Measurements from ENCODE around the gene ABO. TPM values are rescaled to one million over a fixed set of nuclear protein-coding genes. Genes with fewer than 3 reads are reported as not detected.
"Not testable (repeated sequence)": the region's sequence is repeated elsewhere in the genome, so short reads cannot be mapped to it uniquely, and the experiment has no call there.

The ABO gene
- total RNA-seq, 4 donors from 2014 or later = 43.7 to 283 (median 148) TPM

DNA sequence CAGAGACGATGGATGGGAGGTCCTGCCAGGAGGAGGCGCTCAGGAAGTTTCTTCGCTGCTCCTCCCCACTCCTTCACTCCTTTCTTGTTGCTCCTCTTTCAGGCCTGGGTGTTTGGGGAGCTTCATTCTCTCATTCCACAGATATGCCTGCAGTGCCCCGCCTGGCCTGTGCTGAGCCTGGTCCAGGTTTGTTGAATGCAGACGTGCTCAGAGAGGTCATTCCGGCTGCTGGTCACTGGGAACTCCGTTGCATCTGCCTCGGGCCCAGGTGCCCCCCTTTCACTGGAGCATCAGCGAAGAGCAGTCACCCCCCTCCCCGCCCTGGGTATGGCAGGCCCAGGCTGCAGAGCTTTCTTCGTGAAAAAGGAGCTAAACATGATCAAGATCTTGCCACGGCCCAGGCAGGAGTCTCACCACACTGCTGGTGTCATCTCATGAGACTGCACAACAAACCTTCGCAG, 45.5 kb upstream of the ABO start:
- Histone ChIP-seq H3K36me3 (no peaks in the 10 kb centered on the region), H3K27me3 (no peaks in the 10 kb centered on the region), H3K4me3 (no peak overlapping the region), H3K9me3 (no peaks in the 10 kb centered on the region), H3K27ac (no peak overlapping the region), H3K4me1 (no peaks in the 10 kb centered on the region)
- no peak for TF ChIP-seq CTCF (IDR thresholded peaks at IDR 0.05)
- no peak for TF ChIP-seq POLR2A (IDR thresholded peaks at IDR 0.05)
- DNase-seq = peak in 2 of 3 donors; percentile 11 to 28

DNA sequence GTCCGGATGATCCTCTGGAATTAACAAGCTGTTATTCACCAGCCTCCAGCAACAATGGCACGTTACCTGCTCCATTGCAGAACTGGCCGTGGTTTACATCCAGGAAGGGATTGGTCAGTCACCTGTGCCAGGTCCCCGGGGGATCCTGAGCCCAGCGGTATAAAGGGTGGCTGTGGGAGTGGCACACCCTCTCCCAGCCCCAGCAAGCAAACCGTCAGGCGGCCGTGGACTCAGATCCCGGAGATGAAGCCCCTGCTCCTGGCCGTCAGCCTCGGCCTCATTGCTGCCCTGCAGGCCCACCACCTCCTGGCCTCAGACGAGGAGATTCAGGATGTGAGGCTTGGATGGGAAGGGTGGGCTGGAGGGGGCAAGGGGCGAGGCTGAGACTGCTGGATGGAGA, 42.5 kb upstream of the ABO start:
- not testable (repeated sequence) for H3K36me3 ChIP-seq, H3K27me3 ChIP-seq, H3K27ac ChIP-seq, H3K9me3 ChIP-seq, H3K4me1 ChIP-seq, H3K4me3 ChIP-seq
- DNase-seq = peak in 1 of 3 donors; percentile 32

DNA sequence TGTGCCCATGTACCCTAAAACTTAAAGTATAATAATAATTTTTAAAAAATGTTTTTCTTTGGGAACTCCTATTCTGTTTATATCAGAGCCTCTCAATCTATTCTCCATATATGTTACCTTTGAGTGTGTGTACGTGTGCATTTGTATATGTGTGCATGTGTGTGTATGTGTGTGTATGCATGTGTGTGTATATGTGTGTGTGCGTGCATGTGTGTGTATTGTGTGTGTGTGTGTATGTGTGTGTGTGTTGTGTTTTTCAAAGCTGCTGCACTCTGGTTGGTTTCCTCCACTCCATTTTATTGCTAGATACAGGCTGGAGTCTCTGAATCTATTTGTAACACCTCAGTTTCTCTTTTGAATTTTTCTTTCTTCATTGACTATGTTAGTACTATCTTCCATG, 41.0 kb upstream of the ABO start:
- no peak for DNase-seq

DNA sequence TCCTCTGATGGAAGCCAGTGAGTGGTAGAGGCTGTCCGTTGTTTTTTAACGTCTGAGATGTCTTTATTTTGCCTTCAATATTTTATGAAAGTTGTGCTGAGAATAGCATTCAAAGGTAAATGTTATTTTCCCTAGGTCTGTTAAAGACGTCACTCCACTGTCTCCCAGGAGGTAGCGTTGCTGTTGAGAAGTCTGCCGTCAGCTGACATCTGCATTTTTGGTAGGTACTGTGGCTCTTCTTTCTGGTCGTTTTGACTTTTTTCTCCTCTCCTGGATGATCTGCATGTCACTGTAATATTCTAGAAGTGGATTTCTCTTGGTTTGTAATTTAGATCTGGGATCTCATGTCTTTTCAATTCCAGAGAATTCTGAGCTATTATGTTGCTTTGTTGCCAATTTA, 34.6 kb upstream of the ABO start:
- Histone ChIP-seq H3K9me3 (no peaks in the 10 kb centered on the region), H3K4me3 (no peak overlapping the region)
- TF ChIP-seq POLR2A (IDR thresholded peaks at IDR 0.05) = no peak

More for the DNA sequence above, 41.0 kb upstream of the ABO start:
- H3K27me3 ChIP-seq = no peaks in the 10 kb centered on the region
- TF ChIP-seq CTCF (IDR thresholded peaks at IDR 0.05) (no peak), POLR2A (IDR thresholded peaks at IDR 0.05) (no peak)
- no peaks in the 10 kb centered on the region for H3K9me3 ChIP-seq
- H3K4me1 ChIP-seq = no peaks in the 10 kb centered on the region
- no peaks in the 10 kb centered on the region for H3K36me3 ChIP-seq
- no peak overlapping the region for H3K27ac ChIP-seq
- no peak overlapping the region for H3K4me3 ChIP-seq

DNA sequence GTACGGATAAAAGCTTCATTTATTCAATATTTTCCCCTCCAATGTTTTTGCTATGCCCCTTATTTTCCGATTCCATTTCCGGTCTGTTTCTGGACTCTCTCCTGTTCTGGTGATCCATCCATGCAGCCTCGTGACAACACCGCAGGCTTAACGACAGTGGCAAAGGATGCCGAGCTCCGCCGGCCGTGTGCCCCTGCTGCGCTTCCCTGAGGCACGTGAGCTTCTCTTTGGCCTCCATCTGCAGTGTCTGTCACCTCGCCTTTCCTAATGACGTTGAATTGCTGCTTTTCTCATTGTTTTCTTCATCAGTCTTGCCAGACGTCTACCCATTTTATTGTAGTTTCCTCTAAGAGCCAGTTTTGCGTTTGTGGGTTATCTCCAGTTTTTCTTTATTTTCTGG, 32.3 kb upstream of the ABO start:
- Histone ChIP-seq H3K9me3 (no peaks in the 10 kb centered on the region), H3K27ac (no peak overlapping the region), H3K27me3 (no peaks in the 10 kb centered on the region), H3K36me3 (no peaks in the 10 kb centered on the region), H3K4me3 (no peak overlapping the region), H3K4me1 (no peaks in the 10 kb centered on the region)
- no peak for TF ChIP-seq CTCF (IDR thresholded peaks at IDR 0.05)
- TF ChIP-seq POLR2A (IDR thresholded peaks at IDR 0.05) = no peak
- no peak for DNase-seq

More for the DNA sequence above, 34.6 kb upstream of the ABO start:
- H3K27ac ChIP-seq = no peak overlapping the region
- H3K4me1 ChIP-seq = no peaks in the 10 kb centered on the region
- H3K36me3 ChIP-seq = no peaks in the 10 kb centered on the region
- H3K27me3 ChIP-seq = no peaks in the 10 kb centered on the region
- DNase-seq = no peak

DNA sequence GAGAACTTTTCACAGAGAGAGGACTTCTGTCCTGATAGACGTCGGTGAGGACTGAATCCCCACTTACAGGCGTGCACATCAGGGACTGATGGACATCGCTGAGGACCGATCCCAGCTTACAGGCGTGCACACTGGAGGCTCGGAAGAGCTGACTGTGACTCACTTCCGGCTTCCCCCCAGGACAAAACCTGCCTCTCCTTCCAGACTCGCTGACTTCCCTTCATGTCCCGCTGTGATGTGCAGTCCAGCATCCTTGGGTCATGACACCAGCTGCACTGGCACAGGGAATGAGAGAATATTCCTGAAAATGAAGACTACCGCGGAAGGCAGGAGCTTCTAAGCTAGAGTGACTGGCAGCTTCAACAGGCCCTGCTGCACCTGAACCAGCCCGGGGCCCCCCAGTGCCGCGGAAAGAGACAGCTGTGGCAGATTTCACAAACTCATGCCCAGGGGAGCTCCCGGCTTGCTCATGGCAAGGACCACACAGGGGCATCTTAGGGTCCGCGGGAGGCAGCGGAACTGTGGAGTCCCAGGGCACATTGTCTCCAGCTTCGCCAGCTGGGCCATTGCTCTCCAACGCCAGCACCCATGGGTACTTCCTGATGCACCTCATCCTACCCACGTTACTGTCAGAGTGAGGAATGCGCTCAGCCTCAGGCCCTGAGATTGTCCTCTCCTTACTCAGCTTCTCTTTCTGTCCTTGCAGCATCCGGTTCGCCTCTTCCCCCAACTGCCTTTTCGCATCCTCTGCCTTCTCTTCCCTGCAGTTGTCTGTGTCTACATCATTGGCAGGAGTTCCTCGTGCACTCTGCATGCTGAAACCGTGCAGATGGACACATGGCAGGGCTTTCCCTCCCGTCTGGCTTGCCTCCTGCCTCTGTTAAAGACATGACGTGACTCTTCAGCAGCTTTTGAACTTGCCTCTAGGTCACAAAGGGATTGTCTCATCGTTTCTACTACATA, 31.5 kb upstream of the ABO start:
- H3K36me3 ChIP-seq = no peaks in the 10 kb centered on the region
- no peaks in the 10 kb centered on the region for H3K9me3 ChIP-seq
- H3K27ac ChIP-seq = no peak overlapping the region
- no peak overlapping the region for H3K4me3 ChIP-seq
- no peak for TF ChIP-seq POLR2A (IDR thresholded peaks at IDR 0.05)
- no peak for TF ChIP-seq CTCF (IDR thresholded peaks at IDR 0.05)
- no peak for DNase-seq
- no peaks in the 10 kb centered on the region for H3K27me3 ChIP-seq
- no peaks in the 10 kb centered on the region for H3K4me1 ChIP-seq
